HL-60 (cell line): ENCODE data around the gene IGFN1.

Experiments used
- DNase-seq, 2 experiments: peaks; one replicate each; pipeline ENCODE4 v3.0.0-alpha.2; 2010 to 2020; ENCODE audit warnings: low read depth in 1 of 2, low spot score in 1 of 2
- H3K27ac ChIP-seq: fragments of 250-450 bp; sonication (Bioruptor Pico); replicated peaks from 2 replicates; pipeline ENCODE4 v1.5.1; 2020; ENCODE audit warnings: mild to moderate bottlenecking, moderate library complexity
- H3K27me3 ChIP-seq: fragments of 250-450 bp; sonication (Bioruptor Pico); 2 replicates; pipeline ENCODE4 v1.5.1; 2021; ENCODE audit warnings: mild to moderate bottlenecking, moderate library complexity; ENCODE audit not compliant: insufficient read depth, poor library complexity, severe bottlenecking
- H3K4me3 ChIP-seq: replicated peaks from 2 replicates; pipeline ENCODE4 v1.5.1; 2011; ENCODE audit warnings: mild to moderate bottlenecking, control low read depth, low read length; ENCODE audit not compliant: insufficient read depth
- GABPA ChIP-seq: IDR thresholded peaks from 2 replicates; pipeline ENCODE4 v1.6.1; 2012; ENCODE audit warnings: low read depth
- POLR2AphosphoS5 ChIP-seq: IDR thresholded peaks from 2 replicates; pipeline ENCODE4 v1.6.1; 2012; ENCODE audit warnings: low read depth
- SPI1 ChIP-seq: IDR thresholded peaks from 2 replicates; pipeline ENCODE4 v1.6.1; 2012; ENCODE audit warnings: low read depth, mild to moderate bottlenecking, borderline replicate concordance
- TF ChIP-seq, protein P1 (sequence below): IDR thresholded peaks from 2 replicates; pipeline ENCODE4 v1.6.1; 2012; ENCODE audit warnings: low read depth; ENCODE audit not compliant: insufficient replicate concordance
- TF ChIP-seq, protein P2 (sequence below): IDR thresholded peaks from one replicate; pipeline ENCODE4 v1.5.1; 2011; ENCODE audit warnings: low read length, control low read depth, inconsistent platforms; ENCODE audit not compliant: insufficient read depth

IGFN1 gene

DNA sequence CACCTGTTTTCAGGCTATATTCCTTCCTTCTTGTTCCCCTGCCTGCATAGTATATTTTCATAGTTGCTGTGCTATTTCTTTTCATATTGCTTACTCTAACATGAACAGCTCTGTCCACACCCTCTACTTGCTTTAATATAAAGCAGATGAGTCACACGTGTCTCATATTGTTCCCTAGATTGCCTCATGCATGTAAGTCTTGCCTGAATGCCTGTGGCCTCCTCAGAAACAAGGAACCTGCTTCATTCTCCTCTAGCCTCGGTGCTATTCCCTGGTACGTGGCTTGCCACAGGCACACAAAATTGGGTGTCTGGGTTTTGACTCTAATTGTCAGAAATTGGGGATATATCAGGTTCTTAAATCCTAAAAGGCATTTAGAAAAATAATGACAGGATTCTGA is 76.2 kb downstream of the IGFN1 start:
- Histone ChIP-seq H3K4me3 (no peak overlapping the region), H3K27ac (no peak overlapping the region), H3K27me3 (peaks cover 12% of the 10 kb centered on the region)
- no peak for TF ChIP-seq GABPA
- no peak for TF ChIP-seq SPI1
- no peak for TF ChIP-seq POLR2AphosphoS5
- TF ChIP-seq, protein P1, sequence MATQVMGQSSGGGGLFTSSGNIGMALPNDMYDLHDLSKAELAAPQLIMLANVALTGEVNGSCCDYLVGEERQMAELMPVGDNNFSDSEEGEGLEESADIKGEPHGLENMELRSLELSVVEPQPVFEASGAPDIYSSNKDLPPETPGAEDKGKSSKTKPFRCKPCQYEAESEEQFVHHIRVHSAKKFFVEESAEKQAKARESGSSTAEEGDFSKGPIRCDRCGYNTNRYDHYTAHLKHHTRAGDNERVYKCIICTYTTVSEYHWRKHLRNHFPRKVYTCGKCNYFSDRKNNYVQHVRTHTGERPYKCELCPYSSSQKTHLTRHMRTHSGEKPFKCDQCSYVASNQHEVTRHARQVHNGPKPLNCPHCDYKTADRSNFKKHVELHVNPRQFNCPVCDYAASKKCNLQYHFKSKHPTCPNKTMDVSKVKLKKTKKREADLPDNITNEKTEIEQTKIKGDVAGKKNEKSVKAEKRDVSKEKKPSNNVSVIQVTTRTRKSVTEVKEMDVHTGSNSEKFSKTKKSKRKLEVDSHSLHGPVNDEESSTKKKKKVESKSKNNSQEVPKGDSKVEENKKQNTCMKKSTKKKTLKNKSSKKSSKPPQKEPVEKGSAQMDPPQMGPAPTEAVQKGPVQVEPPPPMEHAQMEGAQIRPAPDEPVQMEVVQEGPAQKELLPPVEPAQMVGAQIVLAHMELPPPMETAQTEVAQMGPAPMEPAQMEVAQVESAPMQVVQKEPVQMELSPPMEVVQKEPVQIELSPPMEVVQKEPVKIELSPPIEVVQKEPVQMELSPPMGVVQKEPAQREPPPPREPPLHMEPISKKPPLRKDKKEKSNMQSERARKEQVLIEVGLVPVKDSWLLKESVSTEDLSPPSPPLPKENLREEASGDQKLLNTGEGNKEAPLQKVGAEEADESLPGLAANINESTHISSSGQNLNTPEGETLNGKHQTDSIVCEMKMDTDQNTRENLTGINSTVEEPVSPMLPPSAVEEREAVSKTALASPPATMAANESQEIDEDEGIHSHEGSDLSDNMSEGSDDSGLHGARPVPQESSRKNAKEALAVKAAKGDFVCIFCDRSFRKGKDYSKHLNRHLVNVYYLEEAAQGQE, result no peak
- TF ChIP-seq, protein P2, sequence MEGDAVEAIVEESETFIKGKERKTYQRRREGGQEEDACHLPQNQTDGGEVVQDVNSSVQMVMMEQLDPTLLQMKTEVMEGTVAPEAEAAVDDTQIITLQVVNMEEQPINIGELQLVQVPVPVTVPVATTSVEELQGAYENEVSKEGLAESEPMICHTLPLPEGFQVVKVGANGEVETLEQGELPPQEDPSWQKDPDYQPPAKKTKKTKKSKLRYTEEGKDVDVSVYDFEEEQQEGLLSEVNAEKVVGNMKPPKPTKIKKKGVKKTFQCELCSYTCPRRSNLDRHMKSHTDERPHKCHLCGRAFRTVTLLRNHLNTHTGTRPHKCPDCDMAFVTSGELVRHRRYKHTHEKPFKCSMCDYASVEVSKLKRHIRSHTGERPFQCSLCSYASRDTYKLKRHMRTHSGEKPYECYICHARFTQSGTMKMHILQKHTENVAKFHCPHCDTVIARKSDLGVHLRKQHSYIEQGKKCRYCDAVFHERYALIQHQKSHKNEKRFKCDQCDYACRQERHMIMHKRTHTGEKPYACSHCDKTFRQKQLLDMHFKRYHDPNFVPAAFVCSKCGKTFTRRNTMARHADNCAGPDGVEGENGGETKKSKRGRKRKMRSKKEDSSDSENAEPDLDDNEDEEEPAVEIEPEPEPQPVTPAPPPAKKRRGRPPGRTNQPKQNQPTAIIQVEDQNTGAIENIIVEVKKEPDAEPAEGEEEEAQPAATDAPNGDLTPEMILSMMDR, result no peak
- DNase-seq, result no peak

DNA sequence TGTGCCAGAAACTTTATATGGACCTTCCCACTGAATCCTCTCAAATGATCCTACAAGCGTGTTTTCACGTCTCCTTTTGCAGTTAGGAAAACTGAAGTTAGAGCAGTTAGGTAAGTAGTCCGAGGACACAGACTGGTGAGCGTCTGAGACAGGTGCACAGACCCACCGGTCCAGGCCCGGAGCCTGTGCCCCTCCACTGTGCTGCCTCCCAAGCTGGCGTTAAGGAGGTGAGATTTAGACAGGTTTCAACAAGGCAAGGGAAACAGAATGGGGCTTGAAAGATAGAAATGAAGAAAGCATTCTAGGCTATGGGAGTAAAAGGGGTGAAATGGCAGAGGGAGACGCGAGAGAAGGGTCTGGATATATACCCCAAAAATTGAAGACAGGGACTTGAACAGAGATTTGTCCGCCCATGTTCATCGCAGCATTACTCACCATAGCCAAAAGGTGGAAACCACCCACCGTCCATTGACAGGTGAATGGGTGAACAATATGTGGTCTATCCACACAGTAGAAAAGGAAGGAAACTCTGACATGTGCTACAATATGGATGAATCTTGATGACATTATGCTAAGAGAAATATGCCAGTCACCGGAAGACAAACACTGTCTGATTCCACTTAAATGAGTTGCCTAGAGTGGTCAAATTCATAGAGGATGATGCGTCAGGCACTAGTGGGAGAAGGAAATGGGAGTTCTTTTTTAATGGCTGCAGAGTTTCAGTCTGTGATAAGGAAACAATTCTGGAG is 77.0 kb downstream of the IGFN1 start:
- DNase-seq, result no peak
- Histone ChIP-seq H3K4me3 (no peak overlapping the region), H3K27ac (no peak overlapping the region), H3K27me3 (peaks cover 12% of the 10 kb centered on the region)
- TF ChIP-seq, protein P1, result no peak
- TF ChIP-seq, protein P2, result no peak
- no peak for TF ChIP-seq SPI1
- TF ChIP-seq POLR2AphosphoS5, result no peak
- no peak for TF ChIP-seq GABPA

DNA sequence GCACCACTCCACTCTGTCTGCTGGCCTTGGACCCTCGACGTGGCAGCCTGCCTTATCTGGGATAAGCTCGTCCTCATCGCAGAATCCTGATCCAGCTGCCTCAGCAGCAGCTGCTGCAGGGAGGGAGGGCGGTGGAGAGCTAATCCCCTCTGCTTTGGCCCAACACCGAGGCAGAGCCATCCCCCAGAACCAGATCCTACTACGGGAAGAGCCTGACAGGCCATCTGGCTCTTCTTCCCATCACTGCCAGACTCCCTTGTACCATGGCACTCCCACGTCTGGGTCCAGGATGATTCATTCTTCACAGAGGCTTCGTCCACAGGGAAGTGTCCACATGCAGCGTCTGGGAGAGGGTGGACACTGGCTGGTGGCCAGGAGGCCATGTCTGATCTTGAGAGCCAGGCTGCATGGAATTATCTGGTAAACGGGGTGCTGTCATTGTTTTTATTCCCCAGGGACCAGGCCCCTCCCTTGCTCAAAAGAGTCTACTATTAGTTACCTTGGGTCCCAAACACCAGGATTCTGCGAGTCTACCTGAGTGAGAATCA is 78.1 kb downstream of the IGFN1 start:
- no peak for DNase-seq
- no peak overlapping the region for H3K27ac ChIP-seq
- TF ChIP-seq, protein P2, result no peak
- TF ChIP-seq GABPA (no peak), POLR2AphosphoS5 (no peak), SPI1 (no peak)
- TF ChIP-seq, protein P1, result no peak
- peaks cover 12% of the 10 kb centered on the region for H3K27me3 ChIP-seq
- H3K4me3 ChIP-seq, result no peak overlapping the region
